Measurements from ENCODE around the gene SNTG2.

The SNTG2 gene

GRCh38 chr2:1313240-1313924, 362.7 kb downstream of the SNTG2 start:
- no peak for TF ChIP-seq CTCF (IDR thresholded peaks at IDR 0.05; ENCODE audit: poor library complexity, severe bottlenecking)
- Histone ChIP-seq H3K36me3 (ENCODE audit: low read depth) (no peaks in the 10 kb centered on the region), H3K27me3 (ENCODE audit: insufficient read depth, poor library complexity, severe bottlenecking) (peaks cover 3% of the 10 kb centered on the region), H3K4me1 (ENCODE audit: insufficient read depth, poor library complexity, severe bottlenecking) (no peaks in the 10 kb centered on the region), H3K27ac (ENCODE audit: poor library complexity, severe bottlenecking) (no peak overlapping the region), H3K9me3 (ENCODE audit: severe bottlenecking) (no peaks in the 10 kb centered on the region), H3K4me3 (ENCODE audit: severe bottlenecking) (no peak overlapping the region)
- ATAC-seq (ENCODE audit: low read depth) (no peak), DNase-seq (ENCODE audit: low spot score) (no peak)

- no peak overlapping the region for H3K27ac ChIP-seq (ENCODE audit: poor library complexity, severe bottlenecking)
- H3K27me3 ChIP-seq (ENCODE audit: insufficient read depth, poor library complexity, severe bottlenecking) = peaks cover 3% of the 10 kb centered on the region
- TF ChIP-seq CTCF (IDR thresholded peaks at IDR 0.05; ENCODE audit: poor library complexity, severe bottlenecking) = no peak
- no peak overlapping the region for H3K4me3 ChIP-seq (ENCODE audit: severe bottlenecking)
- H3K9me3 ChIP-seq (ENCODE audit: severe bottlenecking) = no peaks in the 10 kb centered on the region
- DNase-seq (ENCODE audit: low spot score) (no peak), ATAC-seq (ENCODE audit: low read depth) (no peak)
- H3K4me1 ChIP-seq (ENCODE audit: insufficient read depth, poor library complexity, severe bottlenecking) = no peaks in the 10 kb centered on the region
- no peaks in the 10 kb centered on the region for H3K36me3 ChIP-seq (ENCODE audit: low read depth)
Observed at GRCh38 chr2:1314254-1314653, 363.6 kb downstream of the SNTG2 start.

GRCh38 chr2:1318366-1319009, 367.8 kb downstream of the SNTG2 start:
- DNase-seq (ENCODE audit: low spot score) = no peak
- no peak for TF ChIP-seq CTCF (IDR thresholded peaks at IDR 0.05; ENCODE audit: poor library complexity, severe bottlenecking)
- Histone ChIP-seq H3K4me1 (ENCODE audit: insufficient read depth, poor library complexity, severe bottlenecking) (no peaks in the 10 kb centered on the region), H3K36me3 (ENCODE audit: low read depth) (no peaks in the 10 kb centered on the region), H3K9me3 (ENCODE audit: severe bottlenecking) (no peaks in the 10 kb centered on the region), H3K27ac (ENCODE audit: poor library complexity, severe bottlenecking) (no peak overlapping the region), H3K4me3 (ENCODE audit: severe bottlenecking) (no peak overlapping the region), H3K27me3 (ENCODE audit: insufficient read depth, poor library complexity, severe bottlenecking) (peaks cover 3% of the 10 kb centered on the region)
- no peak for ATAC-seq (ENCODE audit: low read depth)

DNA sequence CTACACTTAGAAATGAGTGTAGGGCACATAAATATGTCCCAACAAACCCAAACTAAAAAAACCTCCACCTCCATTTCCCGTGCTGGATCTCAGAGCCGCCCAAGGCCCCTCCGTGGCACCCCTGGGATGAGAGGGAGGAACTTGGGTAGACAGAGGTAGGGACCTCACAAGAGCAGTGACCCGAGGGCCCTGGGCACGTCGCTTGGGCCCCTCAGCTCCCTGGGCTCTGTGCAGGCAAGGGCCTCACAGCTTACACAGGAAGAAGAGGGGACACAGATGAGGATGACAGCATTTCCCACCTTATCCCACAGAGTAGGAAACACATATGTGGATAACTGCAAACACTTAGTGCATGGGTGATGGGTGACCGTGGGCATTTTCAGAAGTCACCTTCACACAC, 368.7 kb downstream of the SNTG2 start:
- Histone ChIP-seq H3K27me3 (ENCODE audit: insufficient read depth, poor library complexity, severe bottlenecking) (peaks cover 3% of the 10 kb centered on the region), H3K9me3 (ENCODE audit: severe bottlenecking) (no peaks in the 10 kb centered on the region), H3K4me1 (ENCODE audit: insufficient read depth, poor library complexity, severe bottlenecking) (no peaks in the 10 kb centered on the region), H3K36me3 (ENCODE audit: low read depth) (no peaks in the 10 kb centered on the region), H3K27ac (ENCODE audit: poor library complexity, severe bottlenecking) (no peak overlapping the region), H3K4me3 (ENCODE audit: severe bottlenecking) (no peak overlapping the region)
- no peak for TF ChIP-seq CTCF (IDR thresholded peaks at IDR 0.05; ENCODE audit: poor library complexity, severe bottlenecking)
- ATAC-seq (ENCODE audit: low read depth) (no peak), DNase-seq (ENCODE audit: low spot score) (no peak)

- Histone ChIP-seq H3K4me3 (ENCODE audit: severe bottlenecking) (no peak overlapping the region), H3K36me3 (ENCODE audit: low read depth) (no peaks in the 10 kb centered on the region)
Observed at GRCh38 chr2:1321321-1321720, 370.7 kb downstream of the SNTG2 start.

More at GRCh38 chr2:1321321-1321720, 370.7 kb downstream of the SNTG2 start:
- ATAC-seq (ENCODE audit: low read depth) = no peak
- no peak for TF ChIP-seq CTCF (IDR thresholded peaks at IDR 0.05; ENCODE audit: poor library complexity, severe bottlenecking)
- Histone ChIP-seq H3K4me1 (ENCODE audit: insufficient read depth, poor library complexity, severe bottlenecking) (no peaks in the 10 kb centered on the region), H3K27ac (ENCODE audit: poor library complexity, severe bottlenecking) (no peak overlapping the region), H3K27me3 (ENCODE audit: insufficient read depth, poor library complexity, severe bottlenecking) (no peaks in the 10 kb centered on the region), H3K9me3 (ENCODE audit: severe bottlenecking) (peaks cover 2% of the 10 kb centered on the region)
- no peak for DNase-seq (ENCODE audit: low spot score)
